Activated gamma-delta T cell (primary cell): ENCODE results near the gene EPS8L2.

Experiments
- DNase-seq: peaks from one replicate; lab custom pipeline; 2025; lab: John Stamatoyannopoulos, UW

Gene EPS8L2

GRCh38 chr11:704781-705645 is 1.0 kb upstream of the EPS8L2 start:
- DNase-seq, result no peak

GRCh38 chr11:706439-706956 is 467 bp downstream of the EPS8L2 start:
- DNase-seq, result no peak

- DNase-seq, result no peak
Observed at GRCh38 chr11:706957-707816, 1.2 kb downstream of the EPS8L2 start.

- no peak for DNase-seq
Observed at GRCh38 chr11:707817-708420, 1.9 kb downstream of the EPS8L2 start.

GRCh38 chr11:708511-708910 is 2.5 kb downstream of the EPS8L2 start:
- no peak for DNase-seq

- DNase-seq, result no peak
Observed at GRCh38 chr11:709109-709997, 3.3 kb downstream of the EPS8L2 start.

- DNase-seq, result no peak
Observed at GRCh38 chr11:714436-714835, 8.4 kb downstream of the EPS8L2 start.

- no peak for DNase-seq
Observed at GRCh38 chr11:719214-720016, 13.4 kb downstream of the EPS8L2 start.

GRCh38 chr11:720017-720641 is 14.1 kb downstream of the EPS8L2 start:
- DNase-seq, result no peak

- no peak for DNase-seq
Observed at GRCh38 chr11:720642-721246, 14.7 kb downstream of the EPS8L2 start.

GRCh38 chr11:721247-721740 is 15.3 kb downstream of the EPS8L2 start:
- DNase-seq, result no peak

GRCh38 chr11:721741-722345 is 15.8 kb downstream of the EPS8L2 start:
- no peak for DNase-seq

- DNase-seq, result no peak
Observed at GRCh38 chr11:722346-722811, 16.3 kb downstream of the EPS8L2 start.

GRCh38 chr11:723120-723883 is 17.3 kb downstream of the EPS8L2 start:
- no peak for DNase-seq

GRCh38 chr11:724049-724777 is 18.2 kb downstream of the EPS8L2 start:
- no peak for DNase-seq

- DNase-seq, result no peak
Observed at GRCh38 chr11:724778-725386, 18.9 kb downstream of the EPS8L2 start.
